Heart left ventricle (tissue), 13 donors: ENCODE results near the gene PDE6B.

Experiments
- POLR2A ChIP-seq, 2 donors: fragments of 450-650 bp; IDR thresholded peaks; one replicate each; pipeline ENCODE4 v1.6.1; 2017; ENCODE audit warnings: antibody characterized with exemption in 2 of 2, mild to moderate bottlenecking in 2 of 2, moderate library complexity in 2 of 2
- TF ChIP-seq, protein P1 (sequence below), 12 donors: fragments of 200-600 bp; sonication (generic) in 4 of 12; IDR thresholded peaks; one replicate each; pipeline versions ENCODE4 v1.5.0 to v1.8.0; 2018 to 2022; ENCODE audit warnings: antibody characterized with exemption in 12 of 12, mild to moderate bottlenecking in 5 of 12
- donor health status: ischemic (EF 13 %, LVEDD 7.1; RV severe dilation, severe dysfunction).
- donor health status: DM: no; HTN: yes; CAD: no.
- donor health status: DM: no; HTN: no; CAD: no.
- donor health status: ischemic (EF 25% LVEDD 6.9; RV normal size, moderate dysfunction).
- donor health status: ischemic (EF 25% LVEDD 5.7; RV mildly dilated, moderate dysfunction).
- donor health status: ischemic (EF 35%, LVEDD 5.7; RV mildly dilated, moderate dysfunction).
- donor health status: nonischemic (EF 11% LVEDD 7.7; RV severe dilation, severe dysfunction).
- donor health status: DM: yes; HTN: yes; CAD: no.
- donor health status: PGD.
- donor health status: ischemic (EF 29% LVEDD 5.4; RV normal size, mild dysfunction).
- donor health status: nonischemic (EF 23%, LVEDD 6.1; RV moderate dilation, normal function).

DNA sequence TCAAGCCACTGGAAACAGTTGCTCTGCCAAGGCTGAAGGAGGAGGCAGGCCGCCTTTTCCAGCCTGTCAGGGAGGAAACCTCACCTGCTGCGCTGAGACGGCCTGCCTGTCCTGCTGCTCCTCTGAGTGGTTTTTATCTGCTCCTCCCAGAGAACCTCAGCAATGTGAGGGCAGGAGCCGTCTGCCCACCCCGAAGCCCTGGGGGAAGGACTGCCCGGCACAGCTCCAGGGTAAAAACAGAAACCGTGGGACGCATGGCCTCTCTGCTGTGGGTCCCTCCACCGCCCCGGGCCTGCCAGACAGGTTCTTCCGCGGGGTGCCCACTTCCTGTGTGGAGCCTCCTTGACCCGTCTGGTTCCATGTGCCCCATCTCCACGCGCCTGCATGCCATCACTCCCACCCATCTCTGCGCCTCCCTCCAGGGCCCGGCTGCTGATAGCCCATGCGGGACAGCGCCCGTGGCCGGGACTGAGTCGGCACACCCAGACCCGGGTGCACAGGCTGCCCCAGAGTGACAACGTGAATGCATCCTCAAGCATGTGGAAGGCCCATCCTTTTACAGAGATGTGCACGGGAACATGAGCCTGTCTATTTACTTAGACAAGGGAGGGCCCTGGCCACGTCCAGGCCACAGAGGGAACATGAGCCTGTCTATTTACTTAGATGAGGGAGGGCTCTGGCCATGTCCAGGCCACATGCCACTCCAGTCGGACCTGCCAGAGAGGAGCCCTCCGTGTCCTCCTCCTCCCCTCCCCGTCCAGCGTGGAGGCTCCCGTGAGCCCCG, 67.6 kb downstream of the PDE6B start:
- TF ChIP-seq, protein P1, sequence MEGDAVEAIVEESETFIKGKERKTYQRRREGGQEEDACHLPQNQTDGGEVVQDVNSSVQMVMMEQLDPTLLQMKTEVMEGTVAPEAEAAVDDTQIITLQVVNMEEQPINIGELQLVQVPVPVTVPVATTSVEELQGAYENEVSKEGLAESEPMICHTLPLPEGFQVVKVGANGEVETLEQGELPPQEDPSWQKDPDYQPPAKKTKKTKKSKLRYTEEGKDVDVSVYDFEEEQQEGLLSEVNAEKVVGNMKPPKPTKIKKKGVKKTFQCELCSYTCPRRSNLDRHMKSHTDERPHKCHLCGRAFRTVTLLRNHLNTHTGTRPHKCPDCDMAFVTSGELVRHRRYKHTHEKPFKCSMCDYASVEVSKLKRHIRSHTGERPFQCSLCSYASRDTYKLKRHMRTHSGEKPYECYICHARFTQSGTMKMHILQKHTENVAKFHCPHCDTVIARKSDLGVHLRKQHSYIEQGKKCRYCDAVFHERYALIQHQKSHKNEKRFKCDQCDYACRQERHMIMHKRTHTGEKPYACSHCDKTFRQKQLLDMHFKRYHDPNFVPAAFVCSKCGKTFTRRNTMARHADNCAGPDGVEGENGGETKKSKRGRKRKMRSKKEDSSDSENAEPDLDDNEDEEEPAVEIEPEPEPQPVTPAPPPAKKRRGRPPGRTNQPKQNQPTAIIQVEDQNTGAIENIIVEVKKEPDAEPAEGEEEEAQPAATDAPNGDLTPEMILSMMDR (IDR thresholded peaks at IDR 0.05), result no peak
- no peak for TF ChIP-seq POLR2A (IDR thresholded peaks at IDR 0.05)
